T-helper 2 cell treated with Interferon-gamma antibody and Interleukin-4, amounts not matched to agents 5 μg/mL and 100 μg/mL, for 36 hours (primary cell): Measurements from ENCODE around the gene GLIS2.
"Not testable (repeated sequence)": the region's sequence is repeated elsewhere in the genome, so short reads cannot be mapped to it uniquely, and the experiment has no call there.

Experiments
- DNase-seq: peaks from one replicate; pipeline ENCODE4 v3.0.0; 2021; ENCODE audit warnings: low spot score
- H3K27ac Mint-ChIP-seq: one replicate; pipeline ENCODE4 v1.8.0; 2021; ENCODE audit warnings: mild to moderate bottlenecking, mixed read lengths
- H3K27me3 Mint-ChIP-seq: one replicate; pipeline ENCODE4 v1.8.0; 2021; ENCODE audit warnings: low read depth, mixed read lengths
- H3K36me3 Mint-ChIP-seq: one replicate; pipeline ENCODE4 v1.8.0; 2021; ENCODE audit warnings: low read depth, mixed read lengths
- H3K4me1 Mint-ChIP-seq: one replicate; pipeline ENCODE4 v1.8.0; 2021; ENCODE audit warnings: low read depth, mixed read lengths
- H3K4me3 Mint-ChIP-seq: one replicate; pipeline ENCODE4 v1.8.0; 2022; ENCODE audit warnings: mild to moderate bottlenecking, moderate library complexity, mixed read lengths
- H3K9me3 Mint-ChIP-seq: one replicate; pipeline ENCODE4 v1.8.0; 2021; ENCODE audit warnings: mixed read lengths

The GLIS2 gene

DNA sequence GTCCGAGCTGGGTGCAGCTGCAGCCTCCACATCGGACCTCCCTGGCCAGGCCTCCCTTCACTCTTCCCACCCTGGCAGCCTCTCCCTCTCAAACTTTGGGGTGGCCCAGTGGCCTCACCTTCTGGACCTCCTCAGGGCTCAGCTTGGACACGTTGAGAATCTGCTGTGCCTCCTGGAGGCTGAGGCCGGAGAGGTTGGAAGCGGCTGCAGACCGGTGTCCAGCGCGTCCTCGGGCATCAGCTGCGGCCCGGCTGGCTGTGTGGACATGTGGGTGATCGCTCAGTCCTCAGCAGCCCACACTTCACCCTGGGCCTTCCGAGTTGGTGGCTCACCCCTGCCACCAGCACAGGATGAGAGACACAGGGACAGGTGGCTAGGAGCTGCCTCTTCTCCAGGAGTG, 25.4 kb downstream of the GLIS2 start:
- Mint-ChIP-seq H3K27ac (no peak overlapping the region), H3K4me1 (no peaks in the 10 kb centered on the region), H3K36me3 (no peaks in the 10 kb centered on the region), H3K9me3 (no peaks in the 10 kb centered on the region), H3K4me3 (no peak overlapping the region), H3K27me3 (no peaks in the 10 kb centered on the region)
- DNase-seq, result no peak

DNA sequence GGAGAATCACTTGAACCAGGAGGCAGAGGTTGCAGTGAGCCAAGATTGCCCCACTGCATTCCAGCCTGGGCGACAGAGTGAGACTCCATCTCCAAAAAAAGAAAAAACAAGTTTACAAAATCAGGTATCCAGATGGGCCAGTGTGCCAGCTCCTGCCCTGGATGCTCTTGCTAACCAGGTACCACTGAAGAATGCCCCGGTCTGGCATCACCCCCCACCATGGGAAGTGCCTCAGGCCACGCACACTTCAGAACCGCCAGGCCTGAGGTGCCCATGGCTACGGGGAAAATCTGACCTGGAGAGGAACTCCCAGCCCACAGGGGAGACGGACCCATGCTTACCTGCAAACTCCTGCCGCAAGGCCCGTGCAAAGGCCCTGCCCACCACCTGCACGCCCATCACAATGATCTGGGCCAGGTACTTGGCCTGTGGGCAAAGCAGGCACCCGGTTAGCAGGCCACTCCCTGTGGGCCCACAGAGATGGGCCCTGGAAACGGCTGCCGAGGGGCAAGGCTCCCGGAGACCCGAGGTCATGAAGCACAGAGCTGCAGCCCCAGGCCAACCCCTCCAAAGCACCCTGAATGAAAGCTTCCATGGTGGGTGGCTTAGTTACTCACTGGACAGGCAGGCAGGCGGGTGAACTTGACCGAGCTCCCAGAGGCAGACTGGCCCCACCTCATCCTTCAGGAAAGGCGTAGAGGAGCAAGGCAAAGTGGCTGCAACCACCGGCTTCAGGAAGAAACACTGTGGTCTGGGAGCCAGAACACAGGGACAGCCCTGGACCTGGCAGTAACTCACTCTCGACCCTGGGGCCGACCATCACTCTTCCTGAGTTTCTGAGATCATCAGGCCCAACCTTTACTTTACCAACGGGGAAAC, 27.2 kb downstream of the GLIS2 start:
- Mint-ChIP-seq H3K27me3 (no peaks in the 10 kb centered on the region), H3K4me1 (no peaks in the 10 kb centered on the region), H3K36me3 (peaks cover 3% of the 10 kb centered on the region), H3K4me3 (no peak overlapping the region), H3K9me3 (no peaks in the 10 kb centered on the region), H3K27ac (no peak overlapping the region)
- DNase-seq, result no peak

DNA sequence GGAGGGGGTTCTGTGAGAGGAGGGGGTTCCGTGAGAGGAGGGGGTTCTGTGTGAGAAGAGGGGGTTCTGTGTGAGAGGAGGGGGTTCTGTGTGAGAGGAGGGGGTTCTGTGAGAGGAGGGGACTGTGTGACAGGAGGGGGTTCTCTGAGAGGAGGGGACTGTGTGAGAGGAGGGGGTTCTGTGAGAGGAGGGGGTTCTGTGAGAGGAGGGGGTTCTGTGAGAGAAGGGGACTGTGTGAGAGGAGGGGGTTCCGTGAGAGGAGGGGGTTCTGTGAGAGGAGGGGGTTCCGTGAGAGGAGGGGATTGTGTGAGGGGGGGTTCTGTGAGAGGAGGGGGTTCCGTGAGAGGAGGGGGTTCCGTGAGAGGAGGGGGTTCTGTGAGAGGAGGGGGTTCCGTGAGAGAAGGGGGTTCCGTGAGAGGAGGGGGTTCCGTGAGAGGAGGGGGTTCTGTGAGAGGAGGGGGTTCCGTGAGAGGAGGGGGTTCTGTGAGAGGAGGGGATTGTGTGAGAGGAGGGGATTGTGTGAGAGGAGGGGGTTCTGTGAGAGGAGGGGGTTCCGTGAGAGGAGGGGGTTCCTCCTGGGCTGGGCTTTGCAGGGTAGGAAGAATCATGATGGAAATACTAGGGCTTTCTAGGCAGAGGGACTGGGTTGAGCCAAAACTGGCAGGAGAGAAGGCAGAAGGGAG, 28.6 kb downstream of the GLIS2 start:
- not testable (repeated sequence) for H3K27me3 Mint-ChIP-seq, H3K4me1 Mint-ChIP-seq, DNase-seq, H3K9me3 Mint-ChIP-seq, H3K4me3 Mint-ChIP-seq, H3K27ac Mint-ChIP-seq, H3K36me3 Mint-ChIP-seq

DNA sequence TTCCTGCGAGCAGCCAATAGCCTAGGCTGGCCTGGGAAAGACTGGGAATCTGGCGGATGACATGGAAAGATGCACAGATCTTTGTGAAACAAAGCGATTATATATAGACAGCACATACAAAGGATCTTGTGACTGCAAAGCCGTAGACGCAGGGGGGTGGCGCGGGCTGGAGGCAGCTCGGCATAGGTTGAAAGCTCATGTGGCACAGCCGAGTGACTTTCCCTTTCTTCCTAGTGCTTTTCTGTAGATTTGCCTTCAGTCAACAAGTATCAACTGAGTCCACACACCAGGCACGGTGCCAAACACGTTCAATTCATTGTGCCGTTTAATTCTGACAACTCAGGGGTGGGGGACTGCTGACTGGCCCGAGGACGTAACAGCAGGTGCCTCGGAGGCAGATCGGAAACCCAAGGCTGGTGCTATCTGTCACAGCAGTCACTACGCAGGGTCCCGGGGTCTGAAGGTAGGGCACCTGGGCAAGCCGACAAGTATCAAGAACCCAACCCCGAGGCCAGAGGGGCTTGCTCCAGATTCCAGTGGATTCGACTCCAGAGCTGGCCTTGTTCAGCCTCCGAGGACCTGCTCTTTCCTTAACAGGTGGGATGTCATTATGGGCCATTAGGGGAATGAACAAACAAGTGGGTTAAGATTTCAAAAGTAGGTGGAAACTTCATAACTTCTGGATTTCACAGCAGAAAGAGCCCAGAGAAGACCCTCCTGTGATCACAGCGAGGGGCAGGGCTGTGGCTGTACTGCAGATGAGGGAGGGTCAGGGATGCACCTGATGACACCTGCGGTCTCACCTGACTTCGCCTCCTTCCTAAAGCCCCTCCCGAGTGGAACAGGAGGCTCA, 29.3 kb downstream of the GLIS2 start:
- no peak for DNase-seq
- Mint-ChIP-seq H3K27me3 (no peaks in the 10 kb centered on the region), H3K9me3 (no peaks in the 10 kb centered on the region), H3K36me3 (peaks cover 7% of the 10 kb centered on the region), H3K4me1 (no peaks in the 10 kb centered on the region), H3K27ac (no peak overlapping the region), H3K4me3 (no peak overlapping the region)

DNA sequence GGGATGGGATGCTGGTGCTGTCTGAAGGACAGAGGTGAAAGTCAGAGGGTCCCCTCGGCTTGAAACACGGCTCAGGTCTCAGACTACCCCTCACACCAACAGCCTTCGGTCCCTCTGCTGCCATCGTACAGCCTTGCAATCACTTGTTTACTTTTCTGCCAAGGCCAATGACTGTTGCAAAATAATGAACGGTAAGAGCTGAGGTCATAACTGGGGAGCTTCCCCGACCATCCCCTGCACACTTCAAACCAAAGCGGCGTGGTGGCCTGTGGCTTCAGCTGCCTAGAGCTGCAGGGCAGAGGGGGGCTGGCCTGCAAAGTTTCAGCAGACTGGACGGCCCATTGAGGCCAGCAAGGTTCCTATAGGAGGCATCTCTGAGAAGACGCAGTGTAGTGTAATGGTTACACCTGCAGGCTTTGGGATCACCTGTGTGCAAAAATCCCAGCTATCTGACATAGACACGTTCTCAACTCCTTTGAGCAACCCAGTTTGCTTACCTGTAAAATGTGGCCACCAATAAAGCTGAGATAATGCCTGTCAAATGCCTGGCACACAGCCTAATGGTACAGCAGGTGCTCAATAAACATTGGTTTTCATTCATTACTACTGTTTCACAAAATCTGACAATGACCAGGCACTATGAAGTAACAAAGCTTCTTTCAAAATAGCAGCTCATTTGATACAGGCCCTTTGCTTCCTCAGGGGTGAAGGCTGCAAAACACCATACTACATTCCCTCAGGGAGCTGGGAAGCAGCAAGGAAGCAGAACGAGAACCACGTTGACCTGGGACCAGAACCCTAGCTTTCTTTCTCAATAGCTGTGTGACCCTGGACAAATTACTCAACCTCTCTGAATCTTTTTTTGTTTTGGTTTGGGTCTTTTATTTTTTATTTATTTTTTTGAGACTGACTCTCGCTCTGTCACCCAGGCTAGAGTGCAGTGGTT, 30.2 kb downstream of the GLIS2 start:
- Mint-ChIP-seq H3K27me3 (no peaks in the 10 kb centered on the region), H3K4me1 (no peaks in the 10 kb centered on the region), H3K4me3 (no peak overlapping the region), H3K27ac (peak overlapping the region; percentile 36), H3K9me3 (no peaks in the 10 kb centered on the region), H3K36me3 (peaks cover 9% of the 10 kb centered on the region)
- no peak for DNase-seq

DNA sequence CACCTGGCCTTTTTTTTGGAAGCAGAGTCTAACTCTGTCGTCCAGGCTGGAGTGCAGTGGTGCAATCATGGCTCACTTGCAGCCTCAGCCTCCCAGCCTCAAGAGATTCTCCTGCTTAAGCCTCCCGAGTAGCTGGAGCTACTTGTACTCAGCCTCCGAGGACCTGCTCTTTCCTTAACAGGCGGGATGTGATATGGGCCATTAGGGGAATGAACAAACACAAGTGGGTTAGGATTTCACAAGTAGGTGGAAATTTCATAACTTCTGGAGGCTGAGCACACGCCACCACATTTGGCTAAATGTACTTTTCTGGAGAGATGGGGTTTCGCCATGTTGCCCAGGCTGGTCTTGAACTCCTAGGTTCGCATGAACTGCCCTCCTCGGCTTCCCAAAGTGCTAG, 31.1 kb downstream of the GLIS2 start:
- no peak overlapping the region for H3K4me3 Mint-ChIP-seq
- peaks cover 9% of the 10 kb centered on the region for H3K36me3 Mint-ChIP-seq
- H3K9me3 Mint-ChIP-seq, result no peaks in the 10 kb centered on the region
- no peaks in the 10 kb centered on the region for H3K27me3 Mint-ChIP-seq
- no peak for DNase-seq
- H3K27ac Mint-ChIP-seq, result no peak overlapping the region
- H3K4me1 Mint-ChIP-seq, result peaks cover 2% of the 10 kb centered on the region

DNA sequence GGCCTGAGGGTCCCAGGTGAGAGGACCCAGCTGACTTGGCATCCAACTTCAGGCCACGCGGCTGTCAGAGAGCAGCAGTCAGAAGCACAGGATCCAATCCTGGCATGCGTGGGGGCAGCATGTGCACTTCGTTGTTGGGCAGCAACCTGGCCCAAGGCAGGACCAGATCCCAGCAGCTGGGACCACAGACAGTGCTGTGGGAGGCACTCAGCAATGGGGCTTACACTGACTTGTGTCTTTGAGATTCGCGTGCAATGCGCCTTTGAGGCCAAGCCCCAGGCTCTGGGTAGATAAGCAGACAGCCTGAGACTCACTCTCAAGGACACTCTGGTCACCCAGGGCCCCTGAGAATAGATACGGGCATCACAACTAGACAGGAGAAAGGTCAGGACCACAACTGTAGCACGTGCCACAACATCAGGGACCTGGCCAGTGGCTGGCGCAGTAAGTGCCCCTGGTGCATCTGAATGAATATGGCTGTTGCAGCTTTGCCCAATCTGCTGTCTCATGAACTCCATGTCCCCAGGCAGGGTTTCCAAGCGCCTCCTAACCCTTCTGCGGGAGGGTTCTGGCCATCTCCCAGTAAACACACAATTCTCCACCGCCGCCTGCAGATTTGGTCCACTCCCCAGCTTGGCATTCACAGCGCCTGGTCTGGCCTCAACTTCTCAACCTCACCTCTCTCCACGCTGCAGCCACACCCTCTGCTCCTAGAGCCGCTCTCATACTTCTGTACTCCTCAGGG, 32.1 kb downstream of the GLIS2 start:
- no peak for DNase-seq
- Mint-ChIP-seq H3K4me1 (peaks cover 2% of the 10 kb centered on the region), H3K27me3 (no peaks in the 10 kb centered on the region), H3K36me3 (peaks cover 9% of the 10 kb centered on the region), H3K27ac (peak overlapping the region; percentile 17), H3K9me3 (no peaks in the 10 kb centered on the region), H3K4me3 (no peak overlapping the region)

DNA sequence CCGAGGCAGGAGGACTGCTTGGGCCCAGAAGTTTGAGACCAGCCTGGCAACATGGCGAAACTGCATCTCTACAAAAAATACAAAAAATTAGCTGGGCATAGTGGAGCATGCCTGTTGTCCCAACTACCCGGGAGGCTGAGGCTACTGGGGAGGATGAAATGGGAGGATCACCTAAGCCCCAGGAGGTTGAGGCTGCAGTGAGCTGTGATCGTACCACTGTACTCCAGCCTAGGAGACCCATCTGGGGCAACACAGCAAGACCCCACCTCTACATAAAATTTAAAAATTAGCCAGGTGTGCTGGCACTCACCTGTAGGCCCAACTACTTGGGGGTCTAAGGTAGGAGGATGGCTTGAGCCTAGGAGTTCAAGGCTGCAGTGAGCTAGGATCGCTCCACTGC, 33.5 kb downstream of the GLIS2 start:
- no peak for DNase-seq
- Mint-ChIP-seq H3K4me1 (peaks cover 5% of the 10 kb centered on the region), H3K27ac (no peak overlapping the region), H3K4me3 (peak overlapping the region; percentile 32), H3K9me3 (no peaks in the 10 kb centered on the region), H3K36me3 (peaks cover 17% of the 10 kb centered on the region), H3K27me3 (no peaks in the 10 kb centered on the region)

DNA sequence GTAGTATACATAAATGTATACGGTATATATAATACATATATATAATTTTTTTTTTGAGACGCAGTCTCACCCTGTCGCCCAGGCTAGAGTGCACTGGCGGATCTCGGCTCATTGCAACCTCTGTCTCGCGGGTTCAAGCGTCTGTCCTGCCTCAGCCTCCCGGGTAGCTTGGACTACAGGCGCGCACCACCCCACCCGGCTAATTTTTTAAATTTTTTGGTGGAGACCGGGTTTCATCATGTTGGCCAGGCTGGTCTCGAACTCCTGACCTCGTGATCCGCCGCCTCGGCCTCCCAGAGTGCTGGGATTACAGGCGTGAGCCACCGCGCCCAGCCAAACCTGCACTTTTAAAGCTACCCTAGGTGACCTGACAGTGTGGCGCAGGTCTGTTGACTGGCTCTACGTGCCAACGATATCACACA, 34.5 kb downstream of the GLIS2 start:
- Mint-ChIP-seq H3K4me3 (peak overlapping the region; percentile 97), H3K9me3 (no peaks in the 10 kb centered on the region), H3K27ac (peak overlapping the region; percentile 90), H3K27me3 (no peaks in the 10 kb centered on the region), H3K36me3 (peaks cover 19% of the 10 kb centered on the region), H3K4me1 (peaks cover 5% of the 10 kb centered on the region)
- DNase-seq, result no peak

DNA sequence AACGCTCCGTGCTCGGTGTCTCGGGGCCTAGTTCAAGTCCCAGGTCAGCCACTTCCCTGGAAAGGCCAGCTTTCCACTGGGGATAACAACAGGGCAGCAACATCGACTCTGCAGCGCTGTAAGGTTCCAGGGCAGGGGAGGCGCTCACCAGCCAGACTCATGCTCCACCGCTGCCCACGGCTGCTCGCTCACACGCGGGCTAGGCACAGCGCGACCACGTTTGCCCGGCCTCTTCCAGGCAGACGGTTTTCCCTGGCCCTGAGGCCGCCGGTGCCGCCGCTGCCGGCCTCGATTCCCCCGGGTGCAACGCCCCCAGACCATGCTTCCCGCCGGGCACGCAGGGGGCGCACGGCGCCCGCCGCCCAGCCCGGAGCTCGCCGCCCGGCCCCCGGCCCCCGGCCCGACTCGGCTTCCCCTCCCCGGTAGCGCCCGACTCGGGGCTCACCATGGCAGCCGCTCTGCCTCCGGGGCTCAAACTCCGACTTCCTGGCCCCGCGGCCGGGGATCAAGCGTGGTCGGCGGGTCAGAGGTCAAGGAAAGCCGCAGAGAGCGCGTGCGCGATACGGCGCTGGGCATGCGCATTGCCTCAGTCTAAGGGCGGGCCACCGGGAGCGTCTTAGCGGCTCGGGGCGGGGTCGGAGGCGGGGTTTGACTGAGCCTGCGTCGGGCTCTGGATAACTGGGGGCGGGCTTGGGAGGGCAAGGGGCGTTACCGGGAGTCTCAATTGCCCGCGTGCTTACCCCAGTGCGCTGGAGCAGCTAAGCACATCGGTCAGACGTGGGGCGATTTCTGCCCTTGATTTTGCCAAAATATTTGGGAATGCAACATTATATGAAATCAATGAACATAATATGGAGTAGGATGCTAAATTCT, 35.2 kb downstream of the GLIS2 start, which contains the start of gene PAM16:
TSS of gene PAM16 (minus strand) at position 535 of the 873 bp plus-strand sequence. CDS start at position 448, 87 bp downstream.
- peaks cover 5% of the 10 kb centered on the region for H3K4me1 Mint-ChIP-seq
- H3K36me3 Mint-ChIP-seq, result peaks cover 19% of the 10 kb centered on the region
- peak within 1 kb of the TSS; percentile 97 for H3K4me3 Mint-ChIP-seq
- H3K9me3 Mint-ChIP-seq, result no peaks in the 10 kb centered on the region
- H3K27me3 Mint-ChIP-seq, result no peaks in the 10 kb centered on the region
- peak; percentile 99 for DNase-seq
- H3K27ac Mint-ChIP-seq, result peak within 1 kb of the TSS; percentile 90

DNA sequence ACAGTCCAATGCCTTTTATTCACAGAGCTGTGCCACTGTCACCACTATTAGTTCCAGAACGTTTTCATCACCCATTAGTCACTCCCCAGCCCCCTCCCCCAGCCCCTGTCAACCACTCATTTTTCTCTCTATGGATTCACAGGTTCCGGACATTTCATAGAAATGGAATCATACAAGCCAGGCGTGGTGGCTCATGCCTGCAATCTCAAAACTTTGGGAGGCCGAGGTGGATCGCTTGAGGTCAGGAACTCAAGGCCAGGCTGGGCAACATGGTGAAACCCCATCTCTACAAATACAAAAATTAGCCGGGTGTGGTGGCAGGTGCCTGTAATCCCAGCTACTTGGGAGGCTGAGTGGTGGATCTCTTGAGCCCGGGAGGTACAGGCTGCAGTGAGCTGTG, 36.0 kb downstream of the GLIS2 start:
- Mint-ChIP-seq H3K27me3 (no peaks in the 10 kb centered on the region), H3K9me3 (no peaks in the 10 kb centered on the region), H3K27ac (peak overlapping the region; percentile 66), H3K36me3 (peaks cover 19% of the 10 kb centered on the region), H3K4me3 (peak overlapping the region; percentile 97), H3K4me1 (peaks cover 5% of the 10 kb centered on the region)
- no peak for DNase-seq

DNA sequence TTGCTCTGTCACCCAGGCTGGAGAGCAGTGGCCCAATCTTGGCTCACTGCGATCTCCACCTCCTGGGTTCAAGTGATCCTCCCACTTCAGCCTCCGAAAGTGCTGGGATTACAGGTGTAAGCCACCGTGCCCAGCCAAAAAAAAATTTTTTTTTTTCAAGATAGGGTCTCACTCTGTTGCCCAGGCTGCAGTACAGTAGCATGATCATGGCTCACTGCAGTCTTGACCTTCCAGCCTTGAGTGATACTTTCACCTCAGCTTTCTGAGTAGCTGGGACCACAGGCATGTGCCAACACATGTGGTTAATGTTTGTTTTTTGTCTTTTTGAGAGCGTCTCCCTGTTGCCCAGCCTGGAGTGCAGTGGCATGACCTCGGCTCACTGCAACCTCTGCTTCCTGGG, 37.0 kb downstream of the GLIS2 start:
- Mint-ChIP-seq H3K4me1 (peaks cover 5% of the 10 kb centered on the region), H3K4me3 (no peak overlapping the region)

More for the DNA sequence above, 37.0 kb downstream of the GLIS2 start:
- Mint-ChIP-seq H3K27me3 (no peaks in the 10 kb centered on the region), H3K27ac (no peak overlapping the region), H3K36me3 (peaks cover 21% of the 10 kb centered on the region), H3K9me3 (no peaks in the 10 kb centered on the region)
- no peak for DNase-seq
